Astrocyte (in vitro differentiated cells and primary cell): Measurements from ENCODE around the gene ZMYND8.

Experiments
- CTCF ChIP-seq: IDR thresholded peaks from 2 replicates; pipeline ENCODE4 v1.5.1; 2011; ENCODE audit warnings: low read depth, mild to moderate bottlenecking, inconsistent platforms, low read length, moderate library complexity; ENCODE audit not compliant: insufficient read depth
- EZH2 ChIP-seq: IDR thresholded peaks from 2 replicates; pipeline ENCODE4 v1.6.1; 2012; ENCODE audit warnings: mild to moderate bottlenecking, low read length, inconsistent platforms; ENCODE audit not compliant: insufficient read depth

GRCh38 chr20:47243003-47243402 is 113.5 kb downstream of the ZMYND8 start:
- TF ChIP-seq EZH2 = no peak
- no peak for TF ChIP-seq CTCF
